ENCODE results near the gene LEUTX.
"Not testable (repeated sequence)": the region's sequence is repeated elsewhere in the genome, so short reads cannot be mapped to it uniquely, and the experiment has no call there.

The LEUTX gene

GRCh38 chr19:39780894-39781293 is 2.2 kb downstream of the LEUTX start:
- no peak for DNase-seq (ENCODE audit: low spot score)

GRCh38 chr19:39788244-39788643 is 9.6 kb downstream of the LEUTX start:
- no peak for DNase-seq (ENCODE audit: low spot score)

DNA sequence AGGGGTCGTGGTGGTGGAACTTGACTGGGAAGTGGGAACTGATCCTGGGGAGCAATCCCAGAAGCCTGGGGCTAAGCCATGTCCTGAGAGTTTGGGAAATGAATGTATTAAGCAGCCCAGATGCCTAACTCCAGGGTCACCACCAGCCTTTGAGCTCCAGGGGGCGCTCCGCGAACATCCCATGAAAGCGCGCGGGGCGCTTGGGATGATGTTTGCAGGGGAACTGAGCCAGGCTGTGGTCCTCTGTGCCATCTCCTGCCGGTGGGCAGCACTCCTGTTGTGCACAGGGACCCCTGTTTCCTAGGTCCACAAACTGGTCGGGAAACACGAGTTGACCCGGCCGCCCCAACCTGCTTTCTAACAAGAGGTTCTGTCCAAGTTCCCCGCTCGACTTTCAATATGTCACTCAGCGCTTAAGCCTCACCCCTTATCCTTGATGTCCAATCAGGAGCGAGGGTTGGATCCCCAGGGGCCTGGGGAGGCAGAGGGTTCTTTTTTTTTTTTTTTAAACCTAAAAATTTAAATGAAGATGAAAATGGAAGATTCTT is 14.4 kb downstream of the LEUTX start:
- DNase-seq (ENCODE audit: low spot score): peak; percentile 56

DNA sequence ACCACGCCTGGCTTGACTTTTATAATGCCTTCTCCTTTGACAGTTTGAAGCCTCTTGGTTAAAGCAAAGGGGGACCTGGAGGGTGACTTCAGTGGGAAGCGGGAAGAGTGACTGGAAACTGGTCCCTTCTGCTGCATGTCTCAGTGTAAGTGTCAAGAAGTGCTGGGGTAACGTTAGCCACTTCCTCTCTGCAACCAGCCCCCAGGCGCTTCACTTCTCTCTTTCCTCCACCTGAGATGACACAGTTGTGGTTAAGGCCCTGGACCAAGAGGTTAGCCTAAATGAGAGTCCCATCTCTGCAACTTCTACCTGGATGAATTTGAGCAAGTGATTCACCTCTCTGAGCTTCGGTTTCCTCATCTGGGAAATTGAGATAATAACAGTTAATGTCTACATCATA is 16.3 kb downstream of the LEUTX start:
- DNase-seq (ENCODE audit: low spot score): no peak

DNA sequence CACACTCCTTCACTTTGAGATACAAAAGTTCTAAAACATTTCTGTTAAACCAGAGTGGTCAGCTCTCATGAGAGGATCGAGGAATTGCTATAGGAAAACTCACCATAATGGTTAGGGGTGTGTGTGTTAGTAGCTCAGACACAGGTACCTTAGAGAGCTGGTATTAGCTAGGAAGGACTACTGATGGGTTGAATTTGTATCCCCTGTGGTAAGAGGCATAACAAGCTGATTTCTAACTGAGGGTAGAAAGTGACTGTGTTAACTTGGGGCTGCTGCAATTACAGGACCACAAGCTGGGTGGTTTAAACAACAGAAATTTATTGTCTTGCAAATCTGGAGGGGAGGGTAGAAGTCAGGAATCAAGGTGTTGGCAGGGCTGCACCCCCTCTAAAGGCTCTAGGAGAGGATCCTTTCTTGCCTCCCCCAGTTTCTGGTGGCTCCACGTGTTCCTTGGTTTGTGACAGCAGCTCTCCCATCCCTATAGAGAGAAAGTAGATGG is 17.4 kb downstream of the LEUTX start:
- no peak for DNase-seq (ENCODE audit: low spot score)

DNA sequence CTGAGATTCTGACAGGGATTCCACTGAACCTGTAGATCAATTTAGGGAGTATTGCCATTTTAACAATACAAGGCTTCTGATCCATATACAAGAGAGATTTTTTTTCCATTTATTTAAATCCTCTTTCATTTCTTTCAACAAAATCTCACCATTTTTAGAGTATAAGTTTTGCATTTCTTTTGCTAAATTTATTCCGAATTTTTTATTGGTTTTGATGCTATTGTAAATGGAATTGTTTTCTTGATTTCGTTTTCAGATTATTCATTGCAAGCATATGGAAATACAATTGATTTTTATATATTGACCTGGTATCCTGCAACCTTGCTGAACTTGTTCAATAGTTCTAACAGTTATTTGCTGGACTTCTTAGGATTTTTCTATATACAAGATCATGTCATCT is 18.4 kb downstream of the LEUTX start:
- no peak for DNase-seq (ENCODE audit: low spot score)

GRCh38 chr19:39802958-39803357 is 24.3 kb downstream of the LEUTX start:
- no peak for DNase-seq (ENCODE audit: low spot score)

GRCh38 chr19:39805104-39805503 is 26.4 kb downstream of the LEUTX start:
- DNase-seq (ENCODE audit: low spot score): no peak

DNA sequence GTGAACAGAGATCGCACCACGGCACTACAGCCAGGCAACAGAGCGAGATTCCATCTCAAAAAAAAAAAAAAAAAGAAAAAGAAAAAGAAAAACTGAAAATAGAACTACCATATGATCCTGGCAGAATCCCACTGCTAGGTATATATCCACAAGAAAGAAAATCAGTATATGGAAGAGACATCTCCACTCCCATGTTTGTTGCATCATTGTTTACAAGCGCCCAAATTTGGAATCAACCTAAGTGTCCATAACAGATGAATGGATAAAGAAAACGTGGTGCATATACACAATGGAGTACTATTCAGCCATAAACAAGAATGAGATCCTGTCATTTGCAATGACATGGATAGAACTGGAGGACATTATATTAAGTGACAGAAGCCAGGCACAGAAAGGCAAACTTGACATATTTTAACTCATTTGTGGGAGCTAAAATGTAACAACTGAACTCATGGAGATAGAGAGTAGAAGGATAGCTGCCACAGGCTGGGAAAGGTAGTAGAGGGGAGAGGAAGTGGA is 29.3 kb downstream of the LEUTX start:
- DNase-seq (ENCODE audit: low spot score): no peak

GRCh38 chr19:39808688-39809087 is 30.0 kb downstream of the LEUTX start:
- DNase-seq (ENCODE audit: low spot score): not testable (repeated sequence)

DNA sequence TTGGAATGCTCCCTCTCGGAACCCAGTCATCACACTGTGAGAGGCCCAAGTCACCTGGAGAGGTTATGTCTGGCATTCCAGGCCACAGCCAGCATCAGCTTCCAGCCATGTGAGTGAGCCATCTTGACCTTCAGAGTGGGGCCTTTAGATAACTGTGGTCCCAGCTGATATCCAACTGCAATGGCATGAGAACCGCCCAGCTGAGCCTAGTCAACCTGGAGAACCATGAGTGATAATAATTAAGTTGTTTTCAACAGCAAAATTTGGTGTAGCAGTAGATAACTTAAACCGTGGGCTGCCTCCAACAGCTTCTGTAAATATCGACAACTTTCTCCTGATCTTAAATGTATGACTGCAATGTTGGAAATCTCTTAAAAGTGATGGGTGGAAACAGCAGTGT is 30.7 kb downstream of the LEUTX start:
- DNase-seq (ENCODE audit: low spot score): no peak

GRCh38 chr19:39810424-39810823 is 31.8 kb downstream of the LEUTX start:
- DNase-seq (ENCODE audit: low spot score): no peak

DNA sequence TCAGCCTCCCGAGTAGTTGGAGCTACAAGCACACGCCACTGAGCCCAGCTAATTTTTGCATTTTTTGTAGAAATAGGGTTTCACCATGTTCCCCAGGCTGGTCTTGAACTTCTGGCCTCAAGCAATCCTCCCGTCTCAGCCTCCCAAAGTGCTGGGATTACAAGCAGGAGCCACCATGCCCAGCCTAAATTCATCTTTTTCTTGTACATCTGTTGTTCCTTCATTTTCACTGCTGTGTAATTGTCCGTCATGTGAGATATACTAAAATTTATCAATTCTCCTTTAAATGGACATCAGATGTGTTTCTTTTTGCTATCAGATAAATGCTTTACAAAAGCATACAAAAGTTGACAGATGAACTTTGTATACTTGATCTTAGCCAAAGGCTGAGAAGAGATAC is 32.4 kb downstream of the LEUTX start:
- no peak for DNase-seq (ENCODE audit: low spot score)

GRCh38 chr19:39813264-39813993 is 34.8 kb downstream of the LEUTX start:
- no peak for DNase-seq (ENCODE audit: low spot score)

DNA sequence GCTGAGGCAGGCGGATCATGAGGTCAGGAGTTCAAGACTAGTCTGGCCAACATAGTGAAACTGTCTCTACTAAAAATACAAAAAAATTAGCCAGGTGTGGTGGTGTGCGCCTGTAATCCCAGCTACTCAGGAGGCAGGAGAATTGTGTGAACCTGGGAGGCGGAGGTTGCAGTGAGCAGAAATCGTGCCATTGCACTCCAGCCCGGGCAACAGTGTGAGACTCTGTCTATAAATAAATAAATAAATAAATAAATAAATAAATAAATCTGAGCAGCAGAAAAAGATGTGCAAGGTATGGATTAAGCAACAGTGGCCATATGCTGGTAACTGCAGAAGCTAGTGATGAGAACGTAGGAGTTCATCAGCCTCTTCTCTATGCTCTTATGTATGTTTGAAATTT is 35.5 kb downstream of the LEUTX start:
- not testable (repeated sequence) for DNase-seq (ENCODE audit: low spot score)

DNA sequence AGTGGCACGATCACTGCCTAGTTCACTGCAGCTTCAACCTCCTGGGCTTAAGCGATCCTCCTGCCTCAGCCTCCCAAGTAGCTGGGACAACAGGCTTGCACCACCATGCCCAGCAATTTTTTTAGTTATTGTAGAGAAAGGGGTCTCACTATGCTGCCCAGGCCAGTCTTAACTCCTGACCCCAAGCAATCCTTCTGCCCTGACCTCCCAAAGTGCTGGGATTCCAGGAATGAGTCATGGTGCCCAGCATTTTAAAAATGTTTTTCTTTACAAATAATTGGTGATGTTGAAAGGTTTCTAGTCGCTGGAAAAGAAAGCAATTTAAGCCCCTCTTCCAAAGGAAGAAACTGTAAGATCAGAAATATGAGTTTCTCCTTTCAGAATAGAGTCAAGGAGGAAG is 35.9 kb downstream of the LEUTX start:
- no peak for DNase-seq (ENCODE audit: low spot score)

DNA sequence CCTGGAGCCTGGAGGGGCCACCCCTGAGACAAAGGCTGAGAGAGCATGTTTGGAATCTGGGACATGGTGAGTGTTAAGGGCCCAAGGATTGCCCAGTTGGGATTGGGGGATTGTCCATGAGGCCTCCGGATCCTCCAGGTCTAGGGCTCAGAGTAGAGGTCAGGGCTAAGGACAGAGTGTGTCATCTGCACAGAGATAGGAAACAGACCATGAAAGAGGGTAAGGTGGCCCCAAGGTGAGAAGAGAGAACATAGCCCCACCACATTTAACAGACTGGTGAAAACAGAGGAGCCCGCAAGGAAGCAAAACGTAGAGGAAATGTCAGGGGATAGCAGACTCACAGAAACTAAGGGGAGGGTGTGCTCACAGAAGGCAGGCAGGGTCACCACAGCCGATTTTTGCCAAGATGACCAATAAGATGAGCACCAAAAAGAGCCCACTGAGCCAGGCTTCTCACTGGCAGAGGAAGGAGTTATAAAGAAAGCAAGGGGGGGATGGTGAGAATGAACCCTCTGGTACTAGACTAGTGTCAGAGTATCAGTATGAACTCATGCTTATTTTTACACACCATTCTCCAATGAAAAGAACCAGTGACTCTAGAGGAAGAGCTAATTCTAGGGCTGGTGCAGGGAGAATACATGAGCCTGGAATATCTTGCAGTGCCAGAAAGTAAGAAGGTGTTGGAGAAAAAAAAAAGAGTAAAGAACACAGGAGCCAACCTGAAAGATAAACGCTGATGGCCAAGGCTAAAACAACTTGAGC is 37.8 kb downstream of the LEUTX start:
- no peak for DNase-seq (ENCODE audit: low spot score)

DNA sequence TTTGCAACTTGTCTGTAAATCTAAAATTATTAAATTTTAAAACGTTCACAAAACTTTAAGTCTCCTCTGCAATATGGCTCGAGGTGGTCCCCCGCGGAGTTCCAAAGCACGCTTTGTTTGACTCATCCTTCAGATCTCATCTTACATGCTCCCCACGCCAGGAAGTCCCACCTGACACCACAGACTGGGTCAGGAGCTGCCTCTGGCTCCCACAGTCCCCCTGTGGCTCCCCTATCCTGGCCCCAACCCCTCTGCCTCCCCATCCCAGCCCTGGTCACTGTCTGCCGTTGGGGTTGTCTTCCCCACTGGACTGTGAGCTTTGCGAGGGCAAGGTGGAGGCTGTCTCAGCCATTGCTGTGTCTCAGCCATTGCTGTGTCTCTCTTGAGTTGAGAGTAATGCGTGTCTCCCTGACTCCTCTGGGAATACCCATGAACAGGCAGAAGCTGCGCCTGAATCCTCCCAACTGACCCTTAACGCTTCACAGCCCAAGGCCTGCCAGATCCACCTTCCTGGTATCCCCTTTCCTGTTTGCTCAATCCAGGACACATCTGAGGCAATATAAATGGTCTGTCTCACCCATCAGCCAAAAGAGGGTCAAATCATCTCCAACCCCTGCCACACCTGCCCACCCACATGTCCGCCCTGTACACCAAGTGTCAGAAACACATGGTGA is 39.4 kb downstream of the LEUTX start:
- no peak for DNase-seq (ENCODE audit: low spot score)

DNA sequence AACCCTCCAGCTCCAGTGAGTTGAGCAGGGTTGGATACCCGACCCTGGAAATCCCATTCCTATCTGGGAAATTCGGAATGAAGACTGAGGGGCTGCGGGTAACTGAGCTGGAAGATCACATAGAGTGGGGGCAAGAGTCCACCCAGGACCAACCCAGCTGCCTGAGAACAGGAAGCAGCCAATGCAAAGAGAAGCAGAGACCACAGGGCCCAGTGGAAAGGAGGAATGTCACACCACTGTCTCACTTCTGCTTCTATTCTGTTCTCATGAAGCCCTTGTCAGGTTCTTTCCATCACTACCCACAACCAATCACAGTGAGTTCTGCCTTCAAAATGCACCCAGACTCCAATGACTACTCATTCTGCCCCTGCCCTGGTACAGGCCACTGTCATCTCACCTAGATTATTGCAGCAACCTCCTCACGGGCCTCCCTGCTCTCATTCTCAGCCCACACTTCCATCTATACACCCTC is 40.0 kb downstream of the LEUTX start:
- no peak for DNase-seq (ENCODE audit: low spot score)

DNA sequence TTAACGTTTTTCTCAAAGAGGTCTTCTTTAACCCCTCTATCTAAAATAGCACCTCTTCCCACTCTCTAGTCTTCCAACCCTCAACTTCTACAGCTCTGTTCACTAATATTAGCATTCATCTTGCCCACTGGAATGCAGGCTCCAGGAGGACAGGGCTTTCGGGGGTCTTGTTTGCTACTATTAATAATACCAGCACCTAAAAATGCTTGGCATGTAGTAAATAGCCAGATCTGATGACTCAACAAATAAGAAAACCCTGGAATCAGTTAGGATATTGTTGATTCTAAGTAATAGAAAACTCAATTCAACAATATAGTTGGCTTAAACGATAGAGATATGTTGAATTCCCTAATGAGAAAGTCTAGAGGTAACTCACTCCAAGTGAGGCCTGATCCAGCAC is 41.1 kb downstream of the LEUTX start:
- DNase-seq (ENCODE audit: low spot score): no peak

DNA sequence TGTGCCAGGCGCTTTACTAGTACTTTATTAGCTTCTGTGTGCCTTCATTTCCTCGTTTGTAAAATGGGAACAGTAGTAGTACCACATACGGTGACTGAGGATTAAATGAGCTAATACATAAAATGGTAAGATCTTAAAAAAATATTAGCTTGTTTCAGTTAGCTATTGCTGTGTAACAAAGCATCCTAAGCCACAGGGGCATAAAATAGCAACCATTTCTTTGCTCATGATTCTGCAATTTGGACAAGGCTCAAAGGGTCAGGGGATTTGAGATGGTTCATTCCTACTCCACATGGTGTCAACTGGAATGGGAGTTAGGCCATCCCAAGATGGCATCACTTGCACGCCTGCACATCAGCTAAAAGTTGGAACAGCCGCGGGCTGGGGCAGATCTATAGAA is 42.0 kb downstream of the LEUTX start:
- DNase-seq (ENCODE audit: low spot score): no peak

DNA sequence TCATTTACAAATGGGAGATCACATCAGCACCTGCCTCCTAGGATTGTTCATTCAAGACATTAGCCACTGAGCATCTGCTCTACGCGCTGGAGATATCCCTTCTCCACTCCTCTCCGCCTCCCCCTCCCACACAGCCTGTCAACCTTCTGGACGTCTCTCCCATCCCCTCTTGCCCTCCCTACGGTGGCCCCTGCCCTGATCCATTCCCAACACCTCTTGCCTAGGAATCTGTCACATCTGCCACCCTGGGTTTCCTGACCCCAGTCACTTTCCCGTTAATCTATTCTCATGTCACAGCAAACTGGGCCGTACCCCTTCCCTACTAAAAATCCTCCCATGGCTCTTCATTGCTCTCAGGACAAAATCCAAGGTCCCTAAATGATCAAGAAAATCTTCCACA is 45.0 kb downstream of the LEUTX start:
- DNase-seq (ENCODE audit: low spot score): no peak
